K562 (cell line): ENCODE measurements around the gene BPNT1. TPM values are rescaled to one million over a fixed set of nuclear protein-coding genes. Genes with fewer than 3 reads are reported as not detected.

Experiments
- CBX5 ChIP-seq: IDR thresholded peaks from 2 replicates; pipeline ENCODE4 v1.6.1; 2014; ENCODE audit warnings: low read depth, borderline replicate concordance
- CCAR2 ChIP-seq: fragments of 200-400 bp; formaldehyde crosslinking; IDR thresholded peaks from 2 replicates; pipeline ENCODE4 v1.6.1; 2017; ENCODE audit warnings: mild to moderate bottlenecking, low read depth, low read length
- CXXC5 ChIP-seq: fragments of 250-450 bp; sonication (Bioruptor Pico); IDR thresholded peaks from 2 replicates; pipeline ENCODE4 v1.8.0; 2022; ENCODE audit warnings: inconsistent platforms, mild to moderate bottlenecking, moderate library complexity
- EGR1 ChIP-seq: fragments of 450-650 bp; conservative IDR thresholded peaks from 2 replicates; pipeline ENCODE4 v1.6.1; 2017; ENCODE audit warnings: mild to moderate bottlenecking
- GATAD2A ChIP-seq: fragments of 450-650 bp; IDR thresholded peaks from 2 replicates; pipeline ENCODE4 v1.6.1; 2017
- HDAC1 ChIP-seq, 2 experiments: fragments of 450-650 bp; IDR thresholded peaks; 2 replicates each; pipeline ENCODE4 v1.6.1; 2016 to 2017; ENCODE audit warnings: inconsistent platforms in 1 of 2, mild to moderate bottlenecking in 1 of 2, moderate library complexity in 1 of 2
- HMGN3 ChIP-seq: IDR thresholded peaks from 2 replicates; pipeline ENCODE4 v1.6.1; 2011; ENCODE audit warnings: borderline replicate concordance, low read depth, mild to moderate bottlenecking, mixed read lengths, low read length; ENCODE audit not compliant: insufficient read length; ENCODE audit errors: extremely low read depth
- KDM5B ChIP-seq: fragments of 200-600 bp; sonication (generic); IDR thresholded peaks from 2 replicates; pipeline ENCODE4 v1.6.1; 2012; ENCODE audit warnings: low read depth, mild to moderate bottlenecking, moderate library complexity, low read length, control low read depth, inconsistent platforms; ENCODE audit not compliant: insufficient replicate concordance
- MAFK ChIP-seq: IDR thresholded peaks from 2 replicates; pipeline ENCODE4 v1.6.1; 2011; ENCODE audit warnings: low read length, improper control_type of control experiment
- MCM3 ChIP-seq: fragments of 450-650 bp; IDR thresholded peaks from 2 replicates; pipeline ENCODE4 v1.6.1; 2016
- MIER1 ChIP-seq: fragments of 450-650 bp; IDR thresholded peaks from 2 replicates; pipeline ENCODE4 v1.6.1; 2016; ENCODE audit warnings: antibody characterized with exemption, mild to moderate bottlenecking, low read depth
- MTA2 ChIP-seq: fragments of 450-650 bp; IDR thresholded peaks from 2 replicates; pipeline ENCODE4 v1.6.1; 2016; ENCODE audit warnings: low read depth
- MYNN ChIP-seq, 2 experiments: sonication (generic); formaldehyde crosslinking in 1 of 2; IDR thresholded peaks; 2 replicates each; pipeline versions ENCODE4 v1.5.0 to v1.6.1; 2016 to 2020; ENCODE audit warnings: antibody characterized with exemption in 1 of 2, missing genetic modification reagents in 1 of 2
- NFE2 ChIP-seq: IDR thresholded peaks from 2 replicates; pipeline ENCODE4 v1.6.1; 2014; ENCODE audit warnings: antibody characterized with exemption, low read depth
- PCBP1 ChIP-seq: fragments of 200-400 bp; formaldehyde crosslinking; IDR thresholded peaks from 2 replicates; pipeline ENCODE4 v1.6.1; 2018; ENCODE audit warnings: mild to moderate bottlenecking, low read depth, low read length; ENCODE audit not compliant: poor library complexity, severe bottlenecking
- PHF20 ChIP-seq: fragments of 450-650 bp; IDR thresholded peaks from 2 replicates; pipeline ENCODE4 v1.6.1; 2018; ENCODE audit not compliant: partially characterized antibody
- POLR2A ChIP-seq: fragments of 450-650 bp; conservative IDR thresholded peaks from 2 replicates; pipeline ENCODE4 v1.6.1; 2016
- POLR2G ChIP-seq: fragments of 200-400 bp; formaldehyde crosslinking; IDR thresholded peaks from 2 replicates; pipeline ENCODE4 v1.6.1; 2017; ENCODE audit warnings: low read depth, mild to moderate bottlenecking, antibody characterized with exemption, low read length, moderate library complexity
- SMARCC2 ChIP-seq: fragments of 450-650 bp; IDR thresholded peaks from 2 replicates; pipeline ENCODE4 v1.6.1; 2017; ENCODE audit warnings: antibody characterized with exemption, moderate library complexity, mild to moderate bottlenecking, low read depth
- SMC3 ChIP-seq: conservative IDR thresholded peaks from 2 replicates; pipeline ENCODE4 v1.6.1; 2011; ENCODE audit warnings: low read depth, low read length, improper control_type of control experiment; ENCODE audit not compliant: insufficient read depth
- XRCC3 ChIP-seq: fragments of 450-650 bp; IDR thresholded peaks from 2 replicates; pipeline ENCODE4 v1.6.1; 2017; ENCODE audit warnings: mild to moderate bottlenecking, moderate library complexity
- ZFP36 ChIP-seq: fragments of 150-350 bp; IDR thresholded peaks from 2 replicates; pipeline ENCODE4 v1.6.1; 2018; ENCODE audit warnings: low read length, low read depth; ENCODE audit not compliant: partially characterized antibody
- ZNF23 ChIP-seq: fragments of 250-450 bp; sonication (Bioruptor Pico); IDR thresholded peaks from 2 replicates; pipeline ENCODE4 v1.4.0; 2020; ENCODE audit warnings: mild to moderate bottlenecking
- ZNF253 ChIP-seq: fragments of 250-450 bp; sonication (Bioruptor Pico); conservative IDR thresholded peaks from 2 replicates; pipeline ENCODE4 v1.6.1; 2021; ENCODE audit warnings: mild to moderate bottlenecking
- ZNF444 ChIP-seq: fragments of 250-450 bp; sonication (Bioruptor Pico); IDR thresholded peaks from 2 replicates; pipeline ENCODE4 v1.4.0; 2020; ENCODE audit warnings: mild to moderate bottlenecking, moderate library complexity
- ZNF561 ChIP-seq: fragments of 450-650 bp; formaldehyde crosslinking; conservative IDR thresholded peaks from 2 replicates; pipeline ENCODE4 v1.4.0; 2020; ENCODE audit warnings: mild to moderate bottlenecking, moderate library complexity
- ZNF785 ChIP-seq: fragments of 250-450 bp; sonication (Bioruptor Pico); IDR thresholded peaks from 2 replicates; pipeline ENCODE4 v1.4.0; 2020; ENCODE audit warnings: mild to moderate bottlenecking
- polyA plus RNA-seq, 8 experiments: library from polyadenylated mRNA; depleted of rRNA in 4 of 8; stranded (reverse) in 5 of 8; unstranded in 3 of 8; fragments of >200 nt; fragmentation: Nextera tagmentation in 2 of 8; fragmentation: Illumina TruSeq in 1 of 8; extraction: Ambion mirVana in 2 of 8; extraction: Trizol in 1 of 8; gene quantifications; 2 replicates each; pipeline versions ENCODE4 v1.2.1 to v1.2.3, GENCODE V29; 2011 to 2014; ENCODE audit warnings: inconsistent platforms in 1 of 8, missing spikeins in 1 of 8
- total RNA-seq, 7 experiments: library from RNA; depleted of rRNA in 6 of 7; stranded (reverse); fragments of >200 nt in 6 of 7; fragmentation: Illumina TruSeq in 2 of 7; extraction: Trizol in 2 of 7; gene quantifications; 2 replicates each; pipeline versions ENCODE4 v1.2.1 to v1.2.3, GENCODE V29; 2011 to 2021; ENCODE audit warnings: low replicate concordance in 1 of 7
- TF ChIP-seq, protein P1 (sequence below): fragments of 450-650 bp; formaldehyde crosslinking; IDR thresholded peaks from 2 replicates; pipeline ENCODE4 v1.4.0; 2022; ENCODE audit warnings: missing genetic modification characterization
- TF ChIP-seq, protein P2 (sequence below): fragments of 450-650 bp; IDR thresholded peaks from 2 replicates; pipeline ENCODE4 v1.6.1; 2017; ENCODE audit warnings: antibody characterized with exemption

Gene BPNT1
- total and polyA plus RNA-seq, 9 of the 15 experiments (the other 6 are each of a cell fraction or from before 2014, with no cell fraction given), result 30.2 to 73.8 (median 40.5) TPM

DNA sequence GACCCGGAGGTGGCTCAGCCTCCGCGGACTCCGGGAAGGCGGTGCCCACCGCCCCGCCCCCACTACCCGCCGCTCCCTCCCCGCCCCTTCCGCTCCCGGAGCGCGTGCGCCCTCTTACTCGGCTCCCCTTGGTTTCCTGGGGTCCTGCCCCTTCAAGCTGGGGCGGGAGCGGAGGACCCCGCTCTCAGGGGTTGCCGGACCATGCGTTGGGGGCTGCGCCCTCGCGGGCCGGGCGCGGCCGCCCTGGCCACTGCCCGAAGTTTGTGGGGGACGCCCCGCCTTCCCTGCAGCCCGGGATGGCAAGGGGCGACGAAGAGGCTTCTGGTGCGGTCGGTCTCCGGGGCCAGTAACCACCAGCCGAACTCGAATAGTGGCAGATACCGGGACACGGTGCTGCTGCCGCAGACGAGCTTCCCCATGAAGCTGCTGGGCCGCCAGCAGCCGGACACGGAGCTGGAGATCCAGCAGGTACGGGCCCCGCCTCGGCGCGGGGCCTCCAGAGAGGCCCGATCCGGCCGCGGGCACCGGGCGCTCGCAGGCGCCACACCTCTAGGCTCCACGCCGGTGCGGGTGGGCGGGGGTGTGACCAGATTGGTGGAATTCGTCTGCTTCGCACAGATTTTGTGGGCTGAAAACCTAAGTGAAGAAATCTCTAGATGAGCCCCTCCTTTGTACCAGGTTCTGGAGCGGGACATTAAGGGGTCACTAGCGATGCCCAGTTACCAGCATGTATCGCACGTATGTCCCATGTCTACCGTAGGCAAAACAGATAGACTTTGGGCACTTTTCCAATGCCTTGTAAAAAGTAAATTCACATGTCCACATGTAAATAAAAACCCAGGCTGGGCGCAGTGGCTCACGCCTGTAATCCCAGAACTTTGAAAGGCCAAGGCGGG is 4.7 kb upstream of the BPNT1 start, which contains the start of gene IARS2 (continued):
- no peak for TF ChIP-seq MYNN (IDR thresholded peaks at IDR 0.05)
- no peak for TF ChIP-seq MYNN (CRISPR knock-in tag; IDR thresholded peaks at IDR 0.05)
- TF ChIP-seq HDAC1 (IDR thresholded peaks at IDR 0.05), result peak in 1 of 2 experiments; percentile 97; a peak in 2 of 4 replicates
- TF ChIP-seq ZNF785 (CRISPR knock-in tag), result no peak
- no peak for TF ChIP-seq SMARCC2
- TF ChIP-seq ZNF253 (CRISPR knock-in tag), result no peak
- TF ChIP-seq MIER1, result no peak
- peak; percentile 68 for TF ChIP-seq KDM5B
- TF ChIP-seq, protein P1, sequence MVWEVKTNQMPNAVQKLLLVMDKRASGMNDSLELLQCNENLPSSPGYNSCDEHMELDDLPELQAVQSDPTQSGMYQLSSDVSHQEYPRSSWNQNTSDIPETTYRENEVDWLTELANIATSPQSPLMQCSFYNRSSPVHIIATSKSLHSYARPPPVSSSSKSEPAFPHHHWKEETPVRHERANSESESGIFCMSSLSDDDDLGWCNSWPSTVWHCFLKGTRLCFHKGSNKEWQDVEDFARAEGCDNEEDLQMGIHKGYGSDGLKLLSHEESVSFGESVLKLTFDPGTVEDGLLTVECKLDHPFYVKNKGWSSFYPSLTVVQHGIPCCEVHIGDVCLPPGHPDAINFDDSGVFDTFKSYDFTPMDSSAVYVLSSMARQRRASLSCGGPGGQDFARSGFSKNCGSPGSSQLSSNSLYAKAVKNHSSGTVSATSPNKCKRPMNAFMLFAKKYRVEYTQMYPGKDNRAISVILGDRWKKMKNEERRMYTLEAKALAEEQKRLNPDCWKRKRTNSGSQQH, result no peak
- TF ChIP-seq SMC3, result no peak
- peak; percentile 88; the same call in 1 of the 2 replicates for TF ChIP-seq GATAD2A
- peak; percentile 84 for TF ChIP-seq POLR2G
- TF ChIP-seq PCBP1, result peak; percentile 65
- no peak for TF ChIP-seq MAFK
- TF ChIP-seq ZNF444, result no peak
- TF ChIP-seq MTA2, result no peak
- TF ChIP-seq MCM3, result no peak
- TF ChIP-seq XRCC3, result no peak
- TF ChIP-seq CXXC5 (CRISPR knock-in tag), result peak; percentile 60; the same call in 1 of the 2 replicates
- no peak for TF ChIP-seq ZNF23 (CRISPR knock-in tag)
- TF ChIP-seq NFE2, result no peak
- peak; percentile 39 for TF ChIP-seq EGR1
- TF ChIP-seq ZNF561 (CRISPR knock-in tag), result no peak
- TF ChIP-seq CBX5, result no peak
- TF ChIP-seq, protein P2, sequence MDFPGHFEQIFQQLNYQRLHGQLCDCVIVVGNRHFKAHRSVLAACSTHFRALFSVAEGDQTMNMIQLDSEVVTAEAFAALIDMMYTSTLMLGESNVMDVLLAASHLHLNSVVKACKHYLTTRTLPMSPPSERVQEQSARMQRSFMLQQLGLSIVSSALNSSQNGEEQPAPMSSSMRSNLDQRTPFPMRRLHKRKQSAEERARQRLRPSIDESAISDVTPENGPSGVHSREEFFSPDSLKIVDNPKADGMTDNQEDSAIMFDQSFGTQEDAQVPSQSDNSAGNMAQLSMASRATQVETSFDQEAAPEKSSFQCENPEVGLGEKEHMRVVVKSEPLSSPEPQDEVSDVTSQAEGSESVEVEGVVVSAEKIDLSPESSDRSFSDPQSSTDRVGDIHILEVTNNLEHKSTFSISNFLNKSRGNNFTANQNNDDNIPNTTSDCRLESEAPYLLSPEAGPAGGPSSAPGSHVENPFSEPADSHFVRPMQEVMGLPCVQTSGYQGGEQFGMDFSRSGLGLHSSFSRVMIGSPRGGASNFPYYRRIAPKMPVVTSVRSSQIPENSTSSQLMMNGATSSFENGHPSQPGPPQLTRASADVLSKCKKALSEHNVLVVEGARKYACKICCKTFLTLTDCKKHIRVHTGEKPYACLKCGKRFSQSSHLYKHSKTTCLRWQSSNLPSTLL, result no peak
- no peak for TF ChIP-seq CCAR2
- peak; percentile 80 for TF ChIP-seq POLR2A
- peak; percentile 86 for TF ChIP-seq PHF20
- no peak for TF ChIP-seq ZFP36
- TF ChIP-seq HMGN3, result peak; percentile 78
